MCF 10A (cell line): ENCODE measurements around the gene OXSR1. TPM values are rescaled to one million over a fixed set of nuclear protein-coding genes. Genes with fewer than 3 reads are reported as not detected.

ENCODE experiments used
- BruUV-seq: library from RNA; stranded (reverse); fragments of 400-500 nt; replicated peaks from 2 replicates; lab custom pipeline; 2021; lab: Mats Ljungman, UMichigan
- CTCF ChIA-PET: fragments of 300-600 bp; sonication (Branson Sonifier 250); formaldehyde crosslinking; extraction: SDS; loops from one replicate; lab custom pipeline; 2021; ENCODE audit warnings: antibody characterized with exemption, inconsistent platforms; lab: Yijun Ruan, JAX
- POLR2A ChIA-PET: fragments of 300-600, 350-650 bp; sonication (Branson Sonifier 250); formaldehyde crosslinking; extraction: SDS; loops from one replicate; lab custom pipeline; 2020; ENCODE audit warnings: antibody characterized with exemption, inconsistent platforms; lab: Yijun Ruan, JAX
- DNase-seq: peaks from one replicate; pipeline ENCODE4 v3.0.0-alpha.2; 2018; ENCODE audit not compliant: unreplicated experiment
- H3K27ac Mint-ChIP-seq: one replicate; pipeline ENCODE4 v1.8.0; 2022; ENCODE audit warnings: mild to moderate bottlenecking, low read depth, mixed read lengths; ENCODE audit not compliant: unreplicated experiment
- H3K27me3 Mint-ChIP-seq: one replicate; pipeline ENCODE4 v1.8.0; 2022; ENCODE audit warnings: mixed read lengths; ENCODE audit not compliant: insufficient read depth, unreplicated experiment
- H3K36me3 Mint-ChIP-seq: one replicate; pipeline ENCODE4 v1.8.0; 2022; ENCODE audit warnings: mild to moderate bottlenecking, moderate library complexity, mixed read lengths; ENCODE audit not compliant: insufficient read depth, unreplicated experiment
- H3K4me1 Mint-ChIP-seq: one replicate; pipeline ENCODE4 v1.8.0; 2022; ENCODE audit warnings: mixed read lengths; ENCODE audit not compliant: insufficient read depth, unreplicated experiment
- H3K4me3 Mint-ChIP-seq: one replicate; pipeline ENCODE4 v1.8.0; 2022; ENCODE audit warnings: mild to moderate bottlenecking, moderate library complexity, mixed read lengths; ENCODE audit not compliant: unreplicated experiment
- H3K9me3 Mint-ChIP-seq: one replicate; pipeline ENCODE4 v1.8.0; 2022; ENCODE audit warnings: mixed read lengths; ENCODE audit not compliant: unreplicated experiment
- CTCF ChIP-seq: fragments of 200-600 bp; IDR thresholded peaks from one replicate; pipeline ENCODE4 v1.8.0; 2022; ENCODE audit warnings: antibody characterized with exemption, mild to moderate bottlenecking; ENCODE audit not compliant: unreplicated experiment
- intact Hi-C: fragments of 100-400 bp; cut with micrococcal nuclease; formaldehyde crosslinking; loops from 2 replicates; pipeline ENCODE4 v1.14.1; 2022
- total RNA-seq: library from RNA; stranded (reverse); gene quantifications from 2 replicates; pipeline ENCODE4 v1.2.3, GENCODE V29; 2022

OXSR1 gene
- total RNA-seq, 1 experiment from 2014 or later = 75.5 TPM

DNA sequence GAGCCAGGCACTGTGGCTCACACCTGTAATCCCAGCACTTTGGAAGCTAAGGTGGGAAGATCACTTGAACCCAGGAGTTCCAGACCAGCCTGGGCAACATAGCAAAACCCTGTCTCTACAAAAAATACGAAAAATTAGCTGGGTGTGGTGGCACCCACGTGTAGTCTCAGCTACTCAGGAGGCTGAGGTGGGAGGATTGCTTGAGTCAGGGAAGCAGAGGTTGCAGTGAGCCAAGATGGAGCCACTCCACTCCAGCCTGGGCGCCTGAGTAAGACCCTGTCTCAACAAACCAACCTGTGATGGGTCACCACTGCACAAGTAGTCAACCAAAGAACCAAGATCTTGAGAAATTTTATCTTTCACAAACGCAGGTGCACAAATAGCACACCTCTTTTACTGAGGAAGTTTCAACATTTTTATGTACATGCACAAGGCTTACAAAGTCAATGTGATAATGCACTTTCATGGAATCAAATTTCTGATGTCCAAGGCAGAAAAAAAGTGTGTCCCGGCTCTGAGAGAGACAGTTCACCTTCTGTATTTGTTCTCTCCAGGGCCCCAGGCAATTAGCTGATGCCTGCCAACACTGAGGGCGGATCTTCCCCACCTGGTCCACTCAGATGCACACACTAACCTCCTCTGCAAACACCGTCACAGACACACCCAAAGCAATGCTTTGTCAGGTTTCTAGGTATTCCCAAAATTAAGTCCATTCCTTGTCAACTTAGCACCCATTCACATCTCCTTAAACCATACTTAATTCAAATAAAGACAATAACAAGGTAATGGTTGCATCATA, 40.8 kb upstream of the OXSR1 start:
- TF ChIP-seq CTCF = no peak
- peaks cover 70% of the 10 kb centered on the region for H3K36me3 Mint-ChIP-seq
- BruUV-seq = no TSS peak
- intact Hi-C loops = no loop called here
- ChIA-PET POLR2A (interaction anchor here (1.0 to 1.5 kb wide), 3 partner anchors 12 to 121 kb away, joined by 3 to 6 read pairs (median 4); partner anchors contain the start of genes ACAA1 and OXSR1), CTCF (interaction anchor here (1.1 to 1.6 kb wide), 2 partner anchors 12 to 175 kb away, joined by 3 to 4 read pairs; partner anchors contain the start of gene ACAA1)
- no peak overlapping the region for H3K27ac Mint-ChIP-seq
- peaks cover 13% of the 10 kb centered on the region for H3K4me1 Mint-ChIP-seq
- no peaks in the 10 kb centered on the region for H3K9me3 Mint-ChIP-seq
- no peak overlapping the region for H3K4me3 Mint-ChIP-seq
- no peaks in the 10 kb centered on the region for H3K27me3 Mint-ChIP-seq
- DNase-seq = no peak

GRCh38 chr3:38125305-38126120, 39.8 kb upstream of the OXSR1 start:
- Mint-ChIP-seq H3K27me3 (no peaks in the 10 kb centered on the region), H3K9me3 (no peaks in the 10 kb centered on the region), H3K4me3 (no peak overlapping the region), H3K36me3 (peaks cover 78% of the 10 kb centered on the region), H3K27ac (no peak overlapping the region), H3K4me1 (peaks cover 13% of the 10 kb centered on the region)
- intact Hi-C loops = no loop called here
- no TSS peak for BruUV-seq
- POLR2A ChIA-PET = interaction anchor here (0.9 to 1.5 kb wide), 4 partner anchors 10 to 39 kb away, joined by 3 to 6 read pairs (median 4); partner anchors contain the start of genes ACAA1 and OXSR1
- no peak for DNase-seq
- CTCF ChIA-PET = interaction anchor here (1.0 to 1.4 kb wide), 3 partner anchors 9 to 30 kb away, joined by 3 to 6 read pairs (median 4); partner anchors contain the start of gene ACAA1
- no peak for TF ChIP-seq CTCF

DNA sequence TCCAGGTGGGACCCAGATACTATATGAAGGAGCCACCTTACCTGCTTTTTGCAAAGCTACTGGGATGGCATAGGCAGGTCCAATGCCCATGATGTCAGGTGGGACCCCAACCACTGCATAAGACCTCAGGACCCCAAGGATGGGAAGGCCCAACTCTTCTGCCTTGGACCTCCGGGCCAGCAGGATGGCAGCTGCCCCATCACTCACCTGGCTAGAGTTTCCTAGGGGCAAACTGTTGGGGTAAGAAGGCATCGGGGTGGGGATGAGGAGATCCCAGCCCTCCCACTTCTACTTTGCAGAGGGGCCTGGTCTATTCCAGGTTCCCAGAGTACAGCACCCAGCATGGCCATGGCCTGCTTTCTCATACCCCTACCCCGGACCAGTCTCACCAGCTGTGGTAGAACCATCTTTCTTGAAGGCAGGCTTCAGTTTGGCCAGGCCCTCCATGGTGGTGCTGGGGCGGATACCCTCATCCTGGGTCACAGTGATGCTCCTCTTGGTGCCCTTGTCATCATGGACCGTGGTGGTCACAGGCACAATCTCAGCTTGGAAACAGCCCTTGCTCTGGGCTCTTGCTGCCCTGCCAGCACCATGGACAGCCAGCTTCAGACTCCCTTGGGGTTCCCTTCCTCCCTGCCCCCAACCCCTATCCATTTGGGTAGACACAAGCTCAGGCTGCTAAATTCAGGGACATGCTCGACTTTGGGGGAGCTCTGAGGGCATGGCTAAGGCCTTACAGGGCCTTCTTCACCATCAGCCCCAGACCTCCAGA, 39.0 kb upstream of the OXSR1 start:
- ChIA-PET POLR2A (interaction anchor here (0.9 to 1.2 kb wide), 2 partner anchors 10 kb away, joined by 3 read pairs; partner anchors contain the start of gene ACAA1), CTCF (interaction anchor here (0.5 to 1.4 kb wide), 7 partner anchors 10 to 354 kb away, joined by 3 to 6 read pairs (median 3); partner anchors contain the start of gene ACAA1)
- no peak for TF ChIP-seq CTCF
- no peaks in the 10 kb centered on the region for H3K27me3 Mint-ChIP-seq
- no peak overlapping the region for H3K4me3 Mint-ChIP-seq
- no peak for DNase-seq
- peaks cover 81% of the 10 kb centered on the region for H3K36me3 Mint-ChIP-seq
- H3K4me1 Mint-ChIP-seq = peaks cover 13% of the 10 kb centered on the region
- no peak overlapping the region for H3K27ac Mint-ChIP-seq
- H3K9me3 Mint-ChIP-seq = no peaks in the 10 kb centered on the region
- intact Hi-C loops = no loop called here
- BruUV-seq = no TSS peak
